NK-92 (cell line): ENCODE measurements around the gene BEGAIN.

ENCODE experiments used
- DNase-seq: peaks from one replicate; lab custom pipeline; 2025; ENCODE audit not compliant: unreplicated experiment; lab: John Stamatoyannopoulos, UW

Gene BEGAIN

DNA sequence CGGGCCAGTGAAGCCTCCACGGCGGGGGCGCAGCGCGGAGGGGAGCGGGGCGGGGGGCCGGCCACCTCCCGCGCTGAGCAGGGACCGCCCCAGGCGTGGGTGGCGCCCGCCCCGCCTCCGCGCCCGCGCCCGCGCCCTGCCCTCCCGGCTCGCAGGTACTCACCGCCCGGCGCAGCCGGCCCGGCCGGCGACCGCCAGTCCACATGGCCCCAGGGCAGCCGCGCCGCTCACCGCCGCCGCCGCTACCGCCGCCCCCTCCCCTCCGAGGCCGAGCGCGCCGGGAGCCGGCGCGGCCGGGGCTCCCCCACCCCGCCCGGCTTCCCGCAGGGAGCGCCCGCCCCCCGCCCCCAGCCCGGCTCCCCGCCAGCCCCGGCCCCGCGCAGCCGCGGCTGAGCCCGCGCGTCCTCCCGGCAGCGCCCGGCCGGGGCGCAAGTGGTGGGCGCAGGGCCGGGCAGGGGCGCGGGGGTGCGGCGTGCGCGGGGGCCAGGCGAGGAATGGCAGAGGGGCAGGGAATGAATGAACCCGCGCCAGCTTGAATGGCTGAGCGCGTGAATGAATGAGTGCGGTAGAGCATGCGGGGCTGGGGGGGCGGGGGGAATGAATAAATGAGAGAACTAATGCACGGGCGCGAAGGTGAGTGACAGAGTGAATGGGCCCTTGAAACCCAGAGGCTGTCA lies at the start of gene BEGAIN:
TSS of gene BEGAIN (minus strand) at position 332 of the 677 bp plus-strand sequence. CDS start at position 205, 127 bp downstream.
- DNase-seq, result no peak

DNA sequence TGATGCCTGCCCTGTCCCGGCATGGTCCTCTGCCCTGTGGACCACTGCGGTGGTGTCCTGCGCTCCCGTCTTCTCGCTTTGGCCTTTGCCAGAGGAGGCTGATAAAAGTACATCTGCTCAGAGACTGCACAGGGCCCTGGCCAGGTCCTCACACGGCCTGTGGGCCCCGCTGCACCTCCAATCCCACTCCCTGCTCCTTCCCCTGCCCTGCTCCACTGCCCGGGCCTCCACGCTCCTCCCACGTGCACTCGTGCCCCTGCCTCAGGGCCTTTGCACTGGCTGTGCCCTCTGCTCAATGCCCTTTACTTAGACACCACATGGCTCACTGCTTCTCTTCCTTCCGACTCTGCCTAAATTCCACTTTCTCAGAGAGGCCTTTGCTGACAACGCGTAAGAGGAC lies 49.3 kb upstream of the BEGAIN start:
- DNase-seq, result no peak

DNA sequence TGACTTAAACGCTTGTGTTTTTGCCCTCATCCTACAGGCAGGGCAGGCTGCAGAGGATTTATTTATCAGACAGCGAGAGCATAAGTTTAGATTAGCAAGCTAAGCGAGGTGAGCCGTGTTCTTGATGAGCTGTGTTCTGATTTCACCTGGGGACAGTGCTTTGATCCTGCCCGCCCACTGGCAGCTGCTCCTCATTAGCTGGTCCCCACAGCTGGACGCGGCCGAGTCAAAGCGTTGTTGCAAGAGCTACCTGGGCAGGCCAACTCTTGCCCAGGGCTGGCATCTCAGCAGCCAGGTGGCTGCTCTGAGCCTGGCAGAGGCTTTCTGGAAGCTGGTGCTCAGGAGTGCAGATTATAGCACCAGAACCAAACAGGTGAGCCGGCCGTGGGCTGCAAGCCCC lies 46.8 kb upstream of the BEGAIN start:
- no peak for DNase-seq

DNA sequence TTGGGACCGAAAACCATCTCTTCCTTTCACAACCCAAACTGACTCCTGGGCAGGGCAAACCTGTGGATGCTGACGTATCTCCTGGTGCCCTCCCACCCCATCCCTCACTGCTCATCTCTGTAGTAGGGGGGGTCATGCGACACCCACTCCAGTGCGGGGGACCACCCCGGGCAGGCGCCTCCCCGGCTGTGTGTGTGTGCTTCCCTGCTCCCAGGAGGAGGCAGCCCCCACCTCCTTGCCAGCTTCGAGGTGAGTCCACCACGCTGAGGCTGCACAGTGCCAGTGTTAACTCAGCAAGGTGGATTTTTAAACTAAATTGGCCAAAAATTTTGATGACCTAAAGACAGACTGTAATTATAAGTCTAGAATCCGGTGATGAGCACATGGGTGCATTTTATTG lies 46.2 kb upstream of the BEGAIN start:
- DNase-seq, result no peak

- DNase-seq, result no peak
Measured at GRCh38 chr14:100629696-100630095, 42.5 kb upstream of the BEGAIN start.

- DNase-seq, result no peak
Measured at GRCh38 chr14:100629098-100629497, 41.9 kb upstream of the BEGAIN start.

DNA sequence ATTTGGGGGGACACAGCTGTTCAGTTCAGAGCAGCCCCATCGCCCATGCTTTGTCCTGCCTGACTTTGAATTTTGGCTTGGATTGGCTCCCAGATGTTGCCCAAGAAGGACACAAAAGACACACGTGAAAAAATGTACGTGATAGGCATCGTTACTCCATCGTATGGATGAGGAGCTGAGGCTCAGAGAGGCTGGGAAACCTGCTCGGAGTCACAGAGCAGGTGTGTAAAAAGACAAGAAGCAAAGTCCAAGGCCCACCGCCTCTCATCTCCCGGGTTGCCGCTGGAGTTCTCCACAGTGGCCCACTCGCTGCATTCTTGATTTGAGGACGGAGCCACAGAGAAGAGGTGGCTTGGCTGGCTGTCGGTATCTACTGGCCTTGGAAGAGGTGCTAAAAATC lies 41.0 kb upstream of the BEGAIN start:
- no peak for DNase-seq

DNA sequence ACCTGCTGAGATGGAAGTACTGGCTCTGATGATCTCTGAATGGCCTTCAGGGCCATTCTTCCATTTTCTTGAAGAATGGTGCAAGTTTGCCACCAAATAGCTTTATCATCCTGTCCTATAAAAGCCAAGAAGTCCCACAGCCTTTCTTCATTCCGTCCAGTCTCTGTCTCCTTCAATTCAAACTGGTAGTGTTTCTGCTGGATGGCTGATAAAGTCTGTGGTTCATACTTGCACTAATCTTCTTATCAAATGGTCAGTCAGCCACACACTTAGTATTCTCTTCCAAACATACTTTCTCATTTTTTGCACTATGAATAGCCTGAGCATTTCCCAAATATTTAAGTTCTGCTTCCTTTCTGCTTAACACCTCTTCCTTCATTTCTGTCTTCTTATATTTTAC lies 39.4 kb upstream of the BEGAIN start:
- DNase-seq, result no peak

GRCh38 chr14:100623961-100624360 lies 36.7 kb upstream of the BEGAIN start:
- no peak for DNase-seq

DNA sequence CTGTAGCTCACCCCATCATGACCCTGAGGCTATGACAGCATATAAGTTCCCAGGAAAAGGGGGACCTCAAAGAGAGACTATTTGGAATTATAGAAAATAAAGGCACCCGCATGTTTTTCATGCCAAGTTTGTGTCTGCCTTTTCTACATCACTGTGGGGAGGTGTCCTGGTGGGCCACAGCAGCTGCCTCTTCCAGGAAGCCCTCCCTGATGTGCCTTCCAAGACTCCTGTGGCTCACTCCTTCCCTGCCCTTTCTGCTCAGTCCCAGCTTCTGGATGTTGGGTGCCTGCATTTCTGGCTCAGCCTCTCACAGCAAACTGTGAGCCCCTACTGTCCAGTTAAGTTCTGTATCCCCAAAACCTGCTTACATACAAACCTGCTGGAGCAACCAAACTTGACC lies 36.3 kb upstream of the BEGAIN start:
- DNase-seq, result no peak

DNA sequence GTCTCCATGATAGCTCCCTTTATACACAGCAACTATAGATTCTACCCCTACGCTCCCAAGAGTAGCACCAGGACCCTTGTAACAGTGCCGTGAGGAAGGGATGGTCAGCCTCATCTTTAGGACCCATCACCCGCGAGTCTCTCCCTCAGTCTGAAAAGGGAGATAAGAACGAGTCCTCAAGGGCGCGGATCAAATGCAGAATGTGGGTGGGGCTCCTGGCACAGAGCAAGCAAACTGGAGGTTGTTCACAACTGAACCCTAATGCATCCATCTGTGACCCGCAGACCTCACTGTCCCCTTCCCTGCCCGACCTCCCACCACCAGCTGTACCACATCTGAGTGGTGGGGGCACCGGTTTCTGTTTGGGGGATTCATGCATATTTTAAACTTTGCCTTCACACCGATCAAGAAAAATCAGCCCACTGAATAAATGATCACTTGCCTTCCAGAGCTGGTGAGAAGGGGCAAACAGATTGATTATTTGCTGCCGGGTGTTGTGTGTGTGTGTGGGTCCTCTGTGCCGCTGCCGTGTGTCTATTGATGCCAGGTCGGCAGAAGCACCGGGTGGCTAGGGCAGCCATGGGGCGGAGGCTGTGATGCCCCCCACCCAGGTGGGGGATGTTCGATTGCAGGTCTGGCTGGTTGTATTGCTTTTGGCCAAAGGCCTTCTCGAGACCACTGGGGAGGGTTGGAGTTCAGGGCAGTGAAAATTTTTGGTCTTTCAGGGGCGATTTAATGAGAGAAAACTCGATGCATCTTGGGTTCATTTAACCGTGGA lies 35.7 kb upstream of the BEGAIN start:
- no peak for DNase-seq

- DNase-seq, result no peak
Measured at GRCh38 chr14:100622224-100622623, 35.0 kb upstream of the BEGAIN start.

DNA sequence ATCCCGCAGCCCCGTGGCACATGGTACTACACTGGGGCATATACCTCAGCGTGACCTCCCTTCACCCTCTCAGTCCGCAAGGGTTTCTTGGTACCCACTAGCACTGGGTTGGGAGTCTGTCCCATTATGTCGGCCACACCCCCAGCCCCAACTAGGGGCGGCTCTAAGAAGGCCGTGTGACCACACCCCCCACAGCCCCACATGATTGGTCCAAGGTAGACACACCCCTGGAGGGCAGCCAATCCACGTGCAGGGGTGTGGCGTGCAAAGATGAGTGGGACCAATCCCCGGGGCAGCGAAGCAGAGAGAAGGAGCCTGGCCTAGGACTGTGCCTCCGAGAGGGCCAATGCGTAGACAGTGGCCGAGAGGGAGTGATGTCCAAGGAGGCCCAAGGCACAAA lies 34.6 kb upstream of the BEGAIN start:
- DNase-seq, result no peak

DNA sequence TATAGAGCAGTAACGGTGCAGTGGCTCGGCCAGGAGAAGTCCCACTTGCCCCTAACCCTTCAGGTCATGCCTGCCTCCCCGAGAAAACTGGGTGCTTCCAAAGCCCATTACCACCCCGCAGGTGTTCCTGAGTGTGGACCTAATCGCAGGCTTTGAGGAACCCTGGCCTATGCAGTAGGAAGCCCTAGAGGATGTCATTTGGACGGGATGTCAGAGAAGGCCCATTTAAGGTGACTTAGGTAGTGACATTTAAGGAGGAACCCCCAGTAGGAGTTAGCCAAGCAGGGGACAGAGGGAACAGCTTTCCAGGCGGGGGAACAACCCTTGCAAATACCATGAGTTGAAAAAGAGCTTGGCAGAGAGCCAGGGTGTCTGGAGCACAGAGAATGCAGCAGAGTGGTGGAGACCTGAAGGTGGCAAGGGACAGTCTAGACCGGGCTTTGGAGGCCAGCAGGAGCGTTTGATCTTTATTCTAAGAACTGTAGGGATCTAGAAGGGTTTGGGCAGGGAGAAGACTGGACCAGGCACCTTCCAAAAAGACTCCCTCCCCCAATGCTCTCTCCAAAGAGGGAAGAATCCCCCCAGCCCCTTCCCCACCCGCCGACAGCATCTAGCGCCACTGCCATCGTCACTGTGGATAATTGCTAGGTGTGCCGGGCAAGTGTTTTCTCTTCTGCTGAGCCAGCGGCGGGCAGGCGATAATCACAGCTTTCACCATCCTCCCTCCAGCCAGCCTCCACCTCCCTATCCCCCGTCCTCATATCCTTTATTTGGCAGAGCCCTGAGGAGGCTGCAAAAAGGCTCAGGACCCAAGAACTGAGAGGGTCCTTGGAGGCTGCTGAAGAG lies 33.3 kb upstream of the BEGAIN start:
- DNase-seq, result no peak

GRCh38 chr14:100619396-100620254 lies 32.4 kb upstream of the BEGAIN start:
- DNase-seq, result no peak

GRCh38 chr14:100618763-100619320 lies 31.6 kb upstream of the BEGAIN start:
- DNase-seq, result no peak

- no peak for DNase-seq
Measured at GRCh38 chr14:100618318-100618693, 31.1 kb upstream of the BEGAIN start.

GRCh38 chr14:100617410-100618317 lies 30.4 kb upstream of the BEGAIN start:
- DNase-seq, result no peak

DNA sequence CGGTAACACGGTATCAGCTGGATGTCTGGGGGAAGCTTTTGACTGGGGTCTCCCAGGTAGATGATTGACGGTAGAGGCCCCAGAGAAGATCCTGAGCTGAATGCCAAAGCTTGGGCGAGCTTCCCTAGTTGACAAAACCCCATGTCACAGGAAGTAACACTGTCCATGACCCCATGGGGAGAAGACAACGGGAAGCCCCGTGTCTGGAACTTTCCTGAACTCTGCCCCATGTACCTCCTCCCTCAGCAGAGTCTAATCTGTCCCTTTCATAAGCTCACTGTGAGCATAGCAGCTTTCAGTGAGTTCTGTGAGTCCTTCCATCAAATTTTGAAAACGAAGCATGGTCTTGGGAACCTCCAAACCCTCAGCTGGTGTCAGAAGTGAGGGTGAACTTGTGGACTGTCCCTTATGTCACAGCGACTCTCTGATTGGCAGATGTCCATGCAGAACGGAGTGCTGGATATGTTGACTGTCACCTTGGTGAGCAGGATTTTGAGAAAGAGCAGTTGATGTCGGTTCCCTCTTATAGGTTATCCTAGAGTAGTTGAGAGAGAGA lies 29.7 kb upstream of the BEGAIN start:
- no peak for DNase-seq
